Activated CD8-positive, alpha-beta memory T cell treated with anti-CD3 and anti-CD28 coated beads for 4 hours (primary cell): ENCODE measurements around the gene MIS18A.
"Not testable (repeated sequence)": the region's sequence is repeated elsewhere in the genome, so short reads cannot be mapped to it uniquely, and the experiment has no call there.

Experiments
- DNase-seq, 2 donors: peaks; one replicate each; pipeline ENCODE4 v3.0.0-alpha.2; 2020; ENCODE audit warnings: low read depth in 2 of 2

MIS18A gene, protein sequence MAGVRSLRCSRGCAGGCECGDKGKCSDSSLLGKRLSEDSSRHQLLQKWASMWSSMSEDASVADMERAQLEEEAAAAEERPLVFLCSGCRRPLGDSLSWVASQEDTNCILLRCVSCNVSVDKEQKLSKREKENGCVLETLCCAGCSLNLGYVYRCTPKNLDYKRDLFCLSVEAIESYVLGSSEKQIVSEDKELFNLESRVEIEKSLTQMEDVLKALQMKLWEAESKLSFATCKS

DNA sequence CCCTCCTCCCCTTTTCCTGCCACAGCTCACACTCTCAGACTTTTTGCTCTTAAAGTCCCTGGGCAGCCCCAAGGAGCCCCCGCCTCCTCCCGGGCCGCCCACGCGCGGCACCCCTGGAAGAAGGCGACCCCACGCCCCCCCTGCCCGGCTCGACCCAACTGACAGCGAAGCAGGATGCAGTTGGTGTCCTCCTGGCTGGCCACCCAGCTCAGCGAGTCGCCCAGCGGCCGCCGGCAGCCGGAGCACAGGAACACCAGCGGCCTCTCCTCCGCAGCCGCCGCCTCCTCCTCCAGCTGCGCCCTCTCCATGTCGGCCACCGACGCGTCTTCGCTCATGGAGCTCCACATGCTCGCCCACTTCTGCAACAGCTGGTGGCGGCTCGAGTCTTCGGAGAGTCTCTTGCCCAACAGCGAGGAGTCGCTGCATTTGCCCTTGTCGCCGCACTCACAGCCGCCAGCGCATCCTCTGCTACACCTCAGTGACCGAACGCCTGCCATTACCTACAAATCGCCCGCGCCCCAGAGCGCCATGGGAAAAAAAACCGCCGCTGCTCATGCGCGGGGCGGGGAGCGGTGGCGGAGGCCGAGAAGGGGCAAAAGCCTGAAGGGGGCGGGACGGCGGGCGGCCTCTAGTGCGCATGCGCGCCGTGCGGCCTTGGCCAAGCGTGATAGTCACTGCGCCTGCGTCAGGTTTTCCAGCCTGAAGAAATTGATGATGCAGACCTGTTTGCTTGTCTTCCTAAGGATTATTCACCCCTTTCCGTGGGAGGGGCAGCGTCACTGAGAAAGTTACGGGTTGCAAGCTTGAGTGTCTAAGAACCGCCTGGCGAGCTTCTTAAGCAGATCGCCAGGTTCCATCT is at the start of gene MIS18A:
Gene MIS18A, minus strand, starts transcription at position 532 of the 859 bp plus-strand sequence. Its CDS starts 35 bp downstream, at position 497.
- peak; percentile 97 to 98 for DNase-seq

DNA sequence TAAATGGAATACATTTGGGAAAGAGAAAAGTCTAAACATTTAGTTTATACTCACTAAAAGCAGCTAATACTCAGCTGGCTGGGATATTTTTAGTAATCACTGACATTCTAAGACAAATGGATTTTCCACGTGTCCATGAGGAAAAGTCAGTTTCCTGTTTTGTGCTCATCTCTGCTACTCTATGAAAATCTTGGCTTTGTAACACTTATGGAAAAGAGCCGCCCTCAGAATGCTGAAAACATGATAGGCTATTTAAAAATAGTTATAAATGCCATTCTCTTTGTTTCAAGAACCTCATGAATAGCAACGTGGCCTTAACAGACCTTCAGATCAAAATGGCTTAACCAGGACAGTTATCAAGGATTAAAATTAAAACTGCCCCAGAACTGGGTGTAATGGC is 49.7 kb upstream of the MIS18A start:
- no peak for DNase-seq

DNA sequence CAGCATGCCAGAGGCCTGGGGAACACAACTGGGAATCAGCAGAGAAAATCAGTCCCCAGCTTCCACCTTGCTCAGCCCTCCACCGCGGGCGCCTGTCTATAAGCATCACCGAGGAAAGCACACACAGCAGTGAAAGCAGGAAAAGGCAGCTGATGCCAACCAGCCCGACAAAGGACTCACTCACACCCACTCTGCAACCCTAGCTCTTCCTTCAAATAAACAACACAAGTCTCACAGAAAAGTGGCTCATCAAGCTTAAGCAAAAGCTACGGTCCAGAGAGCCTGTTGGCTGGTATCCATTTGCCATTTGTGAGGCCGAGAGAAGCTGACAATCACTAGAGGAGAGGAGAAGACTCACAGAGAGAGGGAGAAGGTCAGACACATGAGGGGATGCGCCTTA is 46.9 kb upstream of the MIS18A start:
- DNase-seq = no peak

DNA sequence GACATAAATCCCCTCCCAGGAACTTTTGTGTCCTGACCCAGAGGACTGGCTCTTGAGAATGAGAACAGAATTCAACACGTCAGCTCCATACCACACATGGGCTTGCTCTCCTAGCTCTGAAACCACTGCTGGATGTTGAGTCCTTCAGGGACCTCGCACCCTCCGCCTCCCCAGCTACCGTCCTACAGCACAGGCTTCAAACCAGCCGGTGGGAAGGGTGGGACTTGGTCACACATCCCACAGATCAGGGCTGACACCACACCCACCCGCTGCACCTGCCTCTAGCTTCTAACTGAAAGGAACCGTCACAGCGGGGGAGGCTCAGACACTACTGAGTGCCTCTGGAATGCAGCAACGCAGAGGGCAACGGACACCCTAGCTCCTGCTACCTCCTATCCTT is 43.8 kb upstream of the MIS18A start:
- DNase-seq = no peak

DNA sequence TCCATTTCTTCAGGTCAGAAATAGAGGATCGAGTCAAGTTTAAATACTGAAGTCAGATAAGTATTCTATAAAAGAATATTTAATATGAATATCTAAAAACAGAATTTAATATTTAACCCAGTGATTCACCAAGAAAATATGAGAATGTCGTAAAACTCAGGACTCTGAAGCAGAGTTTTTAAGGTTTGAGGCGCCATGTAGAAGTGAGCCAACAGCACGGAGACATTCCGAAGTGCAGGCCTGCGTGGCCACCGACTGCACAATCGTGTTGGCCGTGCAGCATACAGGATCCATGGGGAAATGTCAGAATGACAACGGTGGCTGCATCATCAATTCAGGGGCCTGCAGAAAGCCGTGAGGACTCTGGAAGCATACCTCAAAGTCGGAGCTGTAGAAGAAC is 43.3 kb upstream of the MIS18A start:
- no peak for DNase-seq

DNA sequence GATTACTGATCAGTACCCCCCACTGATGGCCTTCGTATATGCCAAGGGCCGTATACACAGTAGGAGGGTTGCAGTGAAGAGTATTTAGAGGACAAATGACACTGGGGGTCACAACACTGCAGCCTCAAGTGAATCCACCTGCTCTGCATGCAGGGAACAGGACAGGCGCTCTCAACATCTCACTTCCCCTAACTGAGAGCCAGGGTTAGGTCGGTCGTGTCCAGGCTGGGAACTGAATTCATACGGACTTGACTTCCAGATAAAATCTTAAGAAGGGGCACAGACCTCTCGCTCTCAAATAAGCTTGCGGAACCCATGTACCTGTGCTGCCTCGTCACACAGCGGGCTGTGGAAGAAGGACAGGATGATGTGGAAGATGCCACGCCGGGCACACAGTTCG is 42.6 kb upstream of the MIS18A start:
- no peak for DNase-seq

DNA sequence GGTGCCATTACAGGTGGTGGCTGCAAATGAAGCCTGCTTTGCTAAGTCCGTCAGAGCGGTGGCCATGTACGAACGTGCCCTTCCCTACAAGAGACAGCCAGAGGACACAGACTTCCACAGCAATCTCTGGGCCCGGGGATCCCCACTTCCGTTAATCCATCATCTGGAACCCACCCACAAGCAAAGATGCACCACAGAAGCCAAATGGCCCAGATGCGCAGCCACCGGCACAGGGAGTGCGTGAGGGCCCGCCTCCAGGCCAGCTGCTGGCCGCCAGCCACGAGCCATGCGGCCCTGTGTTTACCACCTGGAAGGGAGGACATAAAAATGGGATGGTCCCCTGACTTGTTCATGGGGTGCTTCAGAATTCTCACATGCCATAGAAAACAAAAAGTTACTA is 41.9 kb upstream of the MIS18A start:
- DNase-seq = no peak

DNA sequence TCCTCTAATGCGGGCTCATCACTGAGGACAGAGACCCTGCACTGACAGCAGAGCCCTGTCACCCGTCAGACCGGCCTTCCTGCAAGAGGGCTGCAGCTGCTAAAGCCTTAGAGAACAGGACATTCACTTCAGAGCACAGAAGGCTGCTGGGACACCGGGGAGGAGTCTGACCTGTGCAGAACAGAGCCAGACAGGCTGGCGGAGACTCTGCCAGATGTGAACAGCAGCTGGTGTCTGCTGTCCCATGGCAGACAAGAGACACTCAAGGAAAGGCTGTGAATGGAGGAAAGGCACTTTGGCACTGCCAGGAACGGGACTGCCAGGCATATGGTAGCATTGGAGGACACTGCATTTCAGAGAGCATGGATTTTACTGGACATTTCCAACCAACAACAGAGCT is 41.2 kb upstream of the MIS18A start:
- DNase-seq = no peak

DNA sequence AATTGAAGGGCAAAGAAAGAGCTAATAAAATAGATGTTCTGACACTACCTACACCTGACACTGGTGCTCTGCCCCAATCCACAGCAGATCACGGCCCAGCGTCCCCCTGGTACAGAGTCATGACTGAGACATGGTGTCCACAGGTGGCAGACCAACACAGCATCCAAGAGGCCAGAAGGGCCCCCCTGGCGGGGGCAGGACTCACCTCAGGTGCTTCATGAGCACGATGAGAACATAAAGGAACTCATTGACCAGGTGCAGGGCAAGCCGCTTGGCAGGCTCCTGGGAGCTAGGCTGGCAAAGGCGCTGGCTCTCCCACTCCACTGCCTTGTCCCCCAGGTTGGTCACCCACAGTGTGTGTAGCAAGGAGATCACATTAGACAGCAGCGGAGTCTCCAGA is 40.2 kb upstream of the MIS18A start:
- DNase-seq = no peak

DNA sequence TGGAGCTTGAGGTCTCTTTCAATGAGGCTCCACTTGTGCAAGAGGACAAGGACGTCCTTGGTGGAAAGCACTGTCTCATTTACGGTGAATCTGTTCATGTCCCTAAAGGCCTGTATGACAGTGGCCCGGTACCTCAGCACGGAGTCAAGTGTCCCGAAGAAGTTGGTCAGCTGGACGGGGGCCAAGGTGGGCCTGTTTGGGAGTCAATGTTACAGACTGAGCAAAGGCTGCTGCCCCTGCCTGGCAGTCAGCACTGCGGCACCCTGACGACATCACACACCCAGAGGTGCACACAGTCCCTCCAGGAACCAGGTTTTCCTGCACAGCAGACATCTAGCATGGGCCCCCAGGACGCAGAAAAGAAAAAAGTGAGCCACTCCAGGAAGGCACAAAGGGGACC is 38.9 kb upstream of the MIS18A start:
- no peak for DNase-seq

DNA sequence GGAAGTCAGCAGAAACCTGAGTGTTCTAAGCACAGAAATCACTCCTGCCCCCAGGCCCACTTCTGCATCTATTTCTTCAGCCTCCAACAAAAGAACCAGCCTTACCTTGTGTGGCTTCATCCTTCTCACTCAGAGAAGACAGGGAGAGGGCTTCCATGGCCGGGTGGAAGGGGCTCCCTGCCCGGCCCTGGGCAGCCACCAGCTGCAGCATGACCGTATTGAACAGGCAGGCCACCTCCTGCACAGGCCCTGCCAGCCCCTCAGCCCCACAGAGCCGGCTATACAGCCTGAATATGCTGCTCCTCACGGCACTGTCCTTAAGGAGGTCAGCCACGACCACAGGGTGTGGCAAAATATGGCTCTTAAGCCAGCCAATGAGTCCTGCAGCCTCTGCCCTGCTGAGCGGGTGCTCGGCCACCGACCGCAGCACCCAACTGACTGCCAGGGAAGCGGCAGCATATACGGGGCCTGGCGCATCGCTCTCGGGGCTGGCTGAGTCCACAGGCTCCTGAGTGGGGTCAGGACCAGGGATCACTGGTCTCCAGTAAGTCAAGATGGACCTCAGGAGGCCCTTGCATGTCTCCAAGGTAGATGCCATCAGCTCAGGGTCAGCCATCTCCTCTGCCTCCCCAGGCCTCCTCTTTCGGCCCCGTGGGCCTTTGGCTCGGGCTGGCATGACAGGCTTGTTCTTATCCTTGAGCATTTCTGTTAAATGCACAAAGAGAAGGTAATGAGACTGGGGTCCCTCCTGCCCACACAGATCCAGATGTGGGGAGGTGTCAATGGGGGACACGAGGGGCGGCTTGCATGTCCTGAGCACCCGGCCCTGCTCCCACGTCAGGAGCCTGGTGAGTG is 37.7 kb upstream of the MIS18A start:
- no peak for DNase-seq

DNA sequence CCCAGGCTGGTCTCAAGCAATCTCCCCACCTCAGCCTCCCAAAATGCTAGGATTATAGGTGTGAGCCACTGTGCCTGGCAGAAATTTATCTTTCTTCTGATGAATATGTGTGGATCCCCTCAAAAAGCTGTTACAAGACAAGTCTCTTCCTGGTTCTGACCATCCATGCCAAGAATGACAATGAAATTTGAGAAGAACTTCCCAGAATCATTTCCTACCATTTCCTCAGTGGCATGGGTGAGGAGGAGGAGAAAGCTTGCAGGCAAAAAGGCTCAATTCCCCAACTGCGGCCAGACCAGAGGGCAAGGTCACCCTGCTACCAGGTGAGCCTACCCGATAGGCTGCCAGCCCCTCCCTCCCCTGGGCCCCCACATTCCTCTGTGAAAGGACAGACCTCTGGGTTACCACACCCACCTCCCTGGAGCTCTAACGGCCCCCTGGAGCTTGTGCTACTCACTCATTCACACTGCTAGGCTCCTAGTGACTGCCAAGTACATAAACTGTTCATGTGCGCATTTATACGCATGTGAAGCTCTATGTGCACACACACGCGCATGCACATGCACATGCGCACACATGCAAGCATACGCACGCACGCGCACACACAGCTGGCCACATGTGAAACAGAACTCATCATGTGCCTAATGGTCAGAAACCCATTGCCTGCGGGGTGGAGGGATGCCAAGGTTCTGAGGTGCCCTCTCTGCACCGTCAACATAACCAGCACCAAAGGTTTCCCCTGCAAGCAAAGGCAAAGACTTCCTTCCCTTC is 36.8 kb upstream of the MIS18A start:
- no peak for DNase-seq

DNA sequence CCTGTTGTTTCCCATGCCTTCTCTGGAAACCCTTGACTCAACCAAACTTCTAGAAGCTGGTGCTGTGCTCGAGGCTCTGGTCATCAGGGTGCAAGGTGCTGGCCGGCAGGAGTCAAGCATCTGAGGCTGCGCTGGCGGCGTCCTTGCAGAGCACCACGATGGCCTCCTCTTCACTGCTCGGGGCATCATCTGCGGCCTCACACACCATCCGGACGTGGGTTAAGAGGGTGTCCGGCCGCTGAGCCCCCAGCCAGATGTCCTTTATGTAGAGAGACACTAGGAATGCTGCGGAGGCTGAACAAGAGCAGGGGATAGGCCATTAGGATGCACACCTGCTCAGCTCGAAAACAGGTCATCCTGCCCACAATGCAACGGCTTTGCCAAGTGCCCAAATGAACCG is 36.0 kb upstream of the MIS18A start:
- no peak for DNase-seq

DNA sequence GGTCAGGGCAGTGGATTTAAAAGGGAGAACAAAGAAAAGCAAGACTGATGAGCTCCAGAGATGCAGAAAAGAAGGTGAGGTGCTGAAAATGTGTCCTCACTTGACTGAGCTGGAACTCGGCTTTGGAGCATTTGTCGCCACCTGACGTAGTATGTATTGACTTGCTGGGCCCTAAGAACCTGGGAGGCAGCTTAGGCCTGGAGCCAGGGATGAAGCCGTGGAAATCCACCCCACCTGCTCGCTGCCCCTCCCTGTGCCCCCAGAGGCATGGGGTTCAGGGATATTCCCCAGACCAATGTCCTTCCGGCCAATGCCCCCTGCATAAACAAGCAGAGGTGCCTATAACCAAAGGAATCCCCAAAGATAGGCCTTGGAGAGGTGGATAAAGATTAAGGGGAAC is 34.1 kb upstream of the MIS18A start:
- DNase-seq = no peak

DNA sequence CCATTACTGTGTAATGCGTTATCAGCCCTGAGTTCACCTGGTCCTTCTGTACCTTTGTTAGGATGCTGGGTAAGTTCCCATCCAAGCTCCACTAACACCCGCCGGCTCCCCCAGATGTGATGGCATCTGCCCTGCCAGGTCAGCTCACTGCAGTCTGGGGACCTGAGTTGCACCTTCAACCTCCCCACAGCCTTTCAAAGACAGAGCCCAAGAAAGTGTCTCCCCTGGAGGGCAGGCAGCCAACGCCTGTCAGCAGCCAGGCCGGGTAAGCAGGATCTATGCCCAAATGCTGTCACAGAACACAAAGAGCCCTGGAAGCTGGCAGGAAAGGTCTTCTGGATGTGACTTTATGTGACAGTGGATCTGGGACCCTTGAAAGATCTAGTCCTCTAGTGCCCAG is 33.5 kb upstream of the MIS18A start:
- no peak for DNase-seq

DNA sequence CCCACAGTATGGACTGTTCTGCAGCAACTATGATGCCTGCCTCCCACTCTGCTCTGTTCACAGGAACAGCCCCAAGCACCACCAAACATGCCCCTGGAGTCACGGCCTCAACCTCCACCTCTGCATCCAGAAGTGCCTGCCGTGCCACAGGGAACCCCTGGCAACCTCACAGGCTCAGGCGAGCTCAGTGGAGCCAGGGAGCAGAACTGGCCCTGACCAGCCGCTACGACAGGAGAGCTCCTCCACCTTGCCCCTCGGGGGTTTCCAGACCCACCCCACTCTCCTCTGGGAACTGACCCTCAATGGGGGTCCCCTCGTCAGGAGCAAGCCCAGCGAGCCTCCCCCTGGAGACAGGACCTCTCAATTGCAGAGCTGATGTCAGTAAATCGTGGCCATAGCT is 32.8 kb upstream of the MIS18A start:
- no peak for DNase-seq

DNA sequence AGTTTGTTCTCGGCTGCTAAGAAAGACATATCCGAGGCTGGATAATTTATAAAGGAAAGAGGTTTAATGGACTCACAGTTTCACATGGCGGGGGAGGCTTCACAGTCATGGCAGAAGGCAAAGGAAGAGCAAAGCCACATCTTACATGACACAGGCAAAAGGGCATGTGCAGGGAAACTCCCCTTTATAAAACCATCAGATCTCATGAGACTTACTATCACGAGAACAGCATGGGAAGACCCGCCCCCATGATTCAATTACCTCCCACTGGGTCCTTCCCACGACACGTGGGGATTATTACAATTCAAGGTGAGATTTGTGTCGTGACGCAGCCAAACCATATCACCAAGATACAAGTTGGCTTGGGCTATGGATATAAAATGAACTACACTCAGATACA is 32.1 kb upstream of the MIS18A start:
- DNase-seq = not testable (repeated sequence)

DNA sequence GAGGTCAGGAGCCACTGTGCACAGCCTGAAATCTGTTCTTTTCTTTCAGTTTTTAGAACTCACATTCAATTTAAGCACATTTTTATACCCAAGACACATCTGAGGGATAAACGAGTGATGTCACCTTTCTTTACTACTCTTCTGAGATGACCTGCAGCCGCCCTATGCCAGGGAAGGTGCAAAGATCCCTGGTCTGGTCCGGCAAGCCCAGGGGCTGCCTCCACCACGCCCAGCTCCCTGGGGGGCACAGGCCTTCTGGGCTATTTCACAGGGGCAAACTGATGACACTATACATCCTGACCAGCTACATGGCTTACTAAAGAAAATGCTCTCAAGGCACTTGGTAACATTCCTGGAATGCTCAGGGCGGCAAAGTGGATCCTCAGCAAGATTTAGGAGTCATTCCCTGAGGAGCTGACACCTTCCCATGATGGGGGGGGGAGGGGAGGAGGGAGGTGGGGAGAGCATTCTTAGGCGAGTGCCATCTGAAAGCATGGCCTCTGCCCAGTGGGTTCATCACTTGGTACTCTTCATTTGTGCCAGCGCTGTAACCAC is 31.1 kb upstream of the MIS18A start:
- no peak for DNase-seq

DNA sequence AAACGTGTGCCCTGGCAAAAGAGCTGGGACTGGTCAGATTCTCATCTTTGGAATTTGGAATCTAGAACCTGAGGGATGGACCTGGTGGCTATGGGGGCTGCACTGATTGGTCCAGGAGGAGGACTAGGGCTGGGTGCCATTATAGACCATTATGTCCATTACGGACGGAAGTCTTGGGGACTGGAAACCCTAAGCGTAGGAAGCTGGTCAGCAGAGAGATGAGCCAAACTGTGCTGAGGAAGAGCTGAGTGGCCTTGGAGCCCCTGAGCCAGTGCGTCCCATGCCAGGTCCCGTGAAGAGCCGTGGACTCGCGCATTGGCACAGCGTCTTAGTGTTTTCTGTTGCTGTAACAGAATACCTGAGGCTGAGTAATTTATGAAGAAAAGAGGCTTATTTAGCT is 29.8 kb upstream of the MIS18A start:
- no peak for DNase-seq

DNA sequence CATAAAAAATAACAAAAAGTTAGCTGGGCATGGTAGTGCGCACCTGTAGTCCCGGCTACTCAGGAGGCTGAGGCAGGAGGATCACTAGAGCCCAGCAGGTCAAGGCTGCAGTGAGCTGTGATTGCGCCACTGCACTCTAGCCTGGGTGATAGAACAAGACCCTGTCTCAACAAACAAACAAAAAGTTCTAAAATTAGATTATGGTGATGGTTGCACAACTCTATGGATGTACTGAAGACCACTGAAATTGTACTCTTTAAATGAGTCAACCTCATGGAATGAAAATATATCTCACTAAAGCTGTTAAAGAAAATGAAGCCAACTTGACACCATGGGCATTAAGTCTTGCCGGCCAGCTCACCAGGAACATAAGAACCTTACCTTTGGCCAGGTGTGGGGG is 28.9 kb upstream of the MIS18A start:
- DNase-seq = no peak

DNA sequence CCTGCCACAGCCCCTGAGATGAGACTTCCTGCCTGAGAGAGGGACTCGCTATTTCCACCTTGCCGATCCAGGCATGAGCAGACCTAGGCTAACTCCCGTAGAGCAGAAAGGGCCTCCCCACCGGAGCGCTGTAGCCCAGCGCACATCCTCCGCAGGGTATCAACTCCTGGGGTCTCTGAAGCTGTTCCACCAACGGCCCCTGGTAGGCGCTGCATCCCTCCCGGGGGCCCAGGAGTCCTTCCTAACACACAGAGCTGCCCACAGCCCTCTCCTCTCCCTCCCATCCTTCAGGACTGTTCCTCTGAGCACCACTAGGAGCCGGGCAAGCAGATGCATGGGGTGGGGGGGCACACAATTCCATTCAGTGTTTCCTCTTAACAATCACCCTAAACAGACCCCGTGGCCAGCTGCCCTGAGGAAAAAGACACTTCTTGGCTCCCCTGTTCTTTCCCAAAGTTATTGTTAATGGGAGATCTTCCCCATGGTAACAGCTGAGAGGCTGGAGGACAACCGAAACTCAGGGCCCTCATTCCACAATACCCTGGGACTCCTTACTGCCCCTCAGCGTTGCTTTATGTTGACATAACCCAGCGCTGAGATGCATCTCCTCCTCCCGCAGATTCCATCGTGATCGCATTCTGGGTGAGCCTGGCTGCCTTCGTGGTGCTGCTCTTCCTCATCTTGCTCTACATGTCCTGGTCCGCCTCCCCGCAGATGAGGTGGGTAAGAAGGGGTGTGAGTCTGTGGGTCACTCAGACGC is 27.4 kb upstream of the MIS18A start:
- no peak for DNase-seq
